Activated CD8-positive, alpha-beta memory T cell treated with anti-CD3 and anti-CD28 coated beads for 36 hours (primary cell): Measurements from ENCODE around the gene MED13L. TPM values are rescaled to one million over a fixed set of nuclear protein-coding genes. Genes with fewer than 3 reads are reported as not detected.

Experiments used
- CTCF ChIA-PET: fragments of 350-600 bp; sonication (Branson Sonifier 250); formaldehyde crosslinking; loops from one replicate; lab custom pipeline; 2021; ENCODE audit warnings: antibody characterized with exemption; lab: Charles Lee
- POLR2A ChIA-PET: fragments of 350-600 bp; sonication (Branson Sonifier 250); formaldehyde crosslinking; loops from one replicate; lab custom pipeline; 2021; ENCODE audit warnings: antibody characterized with exemption; lab: Charles Lee
- total RNA-seq, 2 experiments: library from RNA; stranded (reverse); gene quantifications; one replicate each; pipeline ENCODE4 v1.2.3, GENCODE V29; 2021

MED13L gene
- 10 to 100 TPM; 39.4 to 42.8 TPM for total RNA-seq

GRCh38 chr12:116277467-116278278 lies at the start of gene MED13L:
Gene MED13L (minus strand): TSS chr12:116277693. CDS start chr12:116277131, 562 bp downstream.
- POLR2A ChIA-PET: no interaction called here

GRCh38 chr12:116325336-116325664 lies 47.8 kb upstream of the MED13L start:
- CTCF ChIA-PET: no interaction called here
- POLR2A ChIA-PET: no interaction called here

More at GRCh38 chr12:116277467-116278278, at the start of gene MED13L:
- CTCF ChIA-PET: interaction anchor here (1.2 to 1.5 kb wide), 2 partner anchors 279 to 322 kb away, joined by 3 read pairs; no protein-coding TSS in a partner anchor

- POLR2A ChIA-PET: no interaction called here
- CTCF ChIA-PET: no interaction called here
Observed at GRCh38 chr12:116324654-116325335, 47.3 kb upstream of the MED13L start.

GRCh38 chr12:116323406-116324386 lies 46.2 kb upstream of the MED13L start:
- CTCF ChIA-PET: interaction anchor here (0.6 kb wide), 2 partner anchors 528 to 677 kb away, joined by 3 to 4 read pairs; no protein-coding TSS in a partner anchor

GRCh38 chr12:116321913-116322312 lies 44.4 kb upstream of the MED13L start:
- CTCF ChIA-PET: no interaction called here
- POLR2A ChIA-PET: no interaction called here

More at GRCh38 chr12:116323406-116324386, 46.2 kb upstream of the MED13L start:
- POLR2A ChIA-PET: no interaction called here

GRCh38 chr12:116320791-116321217 lies 43.3 kb upstream of the MED13L start:
- POLR2A ChIA-PET: no interaction called here
- CTCF ChIA-PET: no interaction called here

GRCh38 chr12:116319898-116320621 lies 42.6 kb upstream of the MED13L start:
- POLR2A ChIA-PET: no interaction called here
- CTCF ChIA-PET: no interaction called here

GRCh38 chr12:116319233-116319897 lies 41.9 kb upstream of the MED13L start:
- ChIA-PET CTCF (no interaction called here), POLR2A (no interaction called here)

GRCh38 chr12:116318576-116319232 lies 41.2 kb upstream of the MED13L start:
- POLR2A ChIA-PET: no interaction called here
- CTCF ChIA-PET: no interaction called here

GRCh38 chr12:116317986-116318575 lies 40.6 kb upstream of the MED13L start:
- CTCF ChIA-PET: no interaction called here

GRCh38 chr12:116317139-116317538 lies 39.6 kb upstream of the MED13L start:
- CTCF ChIA-PET: no interaction called here

More at GRCh38 chr12:116317986-116318575, 40.6 kb upstream of the MED13L start:
- POLR2A ChIA-PET: no interaction called here

GRCh38 chr12:116314477-116314876 lies 37.0 kb upstream of the MED13L start:
- ChIA-PET CTCF (no interaction called here), POLR2A (no interaction called here)

More at GRCh38 chr12:116317139-116317538, 39.6 kb upstream of the MED13L start:
- POLR2A ChIA-PET: no interaction called here

GRCh38 chr12:116313194-116313927 lies 35.9 kb upstream of the MED13L start:
- CTCF ChIA-PET: no interaction called here

GRCh38 chr12:116310082-116310481 lies 32.6 kb upstream of the MED13L start:
- POLR2A ChIA-PET: no interaction called here
- CTCF ChIA-PET: no interaction called here

More at GRCh38 chr12:116313194-116313927, 35.9 kb upstream of the MED13L start:
- POLR2A ChIA-PET: no interaction called here

GRCh38 chr12:116309343-116309742 lies 31.9 kb upstream of the MED13L start:
- POLR2A ChIA-PET: no interaction called here

GRCh38 chr12:116308647-116309046 lies 31.2 kb upstream of the MED13L start:
- ChIA-PET CTCF (no interaction called here), POLR2A (no interaction called here)

More at GRCh38 chr12:116309343-116309742, 31.9 kb upstream of the MED13L start:
- CTCF ChIA-PET: no interaction called here

GRCh38 chr12:116306968-116307367 lies 29.5 kb upstream of the MED13L start:
- ChIA-PET POLR2A (no interaction called here), CTCF (no interaction called here)
